Amniotic epithelial cell (primary cell): ENCODE data around the gene NCLN.
"Not testable (repeated sequence)": the region's sequence is repeated elsewhere in the genome, so short reads cannot be mapped to it uniquely, and the experiment has no call there.

Experiments
- DNase-seq: peaks from one replicate; pipeline ENCODE4 v3.0.0-alpha.2; 2010; ENCODE audit warnings: low read depth

Gene NCLN

DNA sequence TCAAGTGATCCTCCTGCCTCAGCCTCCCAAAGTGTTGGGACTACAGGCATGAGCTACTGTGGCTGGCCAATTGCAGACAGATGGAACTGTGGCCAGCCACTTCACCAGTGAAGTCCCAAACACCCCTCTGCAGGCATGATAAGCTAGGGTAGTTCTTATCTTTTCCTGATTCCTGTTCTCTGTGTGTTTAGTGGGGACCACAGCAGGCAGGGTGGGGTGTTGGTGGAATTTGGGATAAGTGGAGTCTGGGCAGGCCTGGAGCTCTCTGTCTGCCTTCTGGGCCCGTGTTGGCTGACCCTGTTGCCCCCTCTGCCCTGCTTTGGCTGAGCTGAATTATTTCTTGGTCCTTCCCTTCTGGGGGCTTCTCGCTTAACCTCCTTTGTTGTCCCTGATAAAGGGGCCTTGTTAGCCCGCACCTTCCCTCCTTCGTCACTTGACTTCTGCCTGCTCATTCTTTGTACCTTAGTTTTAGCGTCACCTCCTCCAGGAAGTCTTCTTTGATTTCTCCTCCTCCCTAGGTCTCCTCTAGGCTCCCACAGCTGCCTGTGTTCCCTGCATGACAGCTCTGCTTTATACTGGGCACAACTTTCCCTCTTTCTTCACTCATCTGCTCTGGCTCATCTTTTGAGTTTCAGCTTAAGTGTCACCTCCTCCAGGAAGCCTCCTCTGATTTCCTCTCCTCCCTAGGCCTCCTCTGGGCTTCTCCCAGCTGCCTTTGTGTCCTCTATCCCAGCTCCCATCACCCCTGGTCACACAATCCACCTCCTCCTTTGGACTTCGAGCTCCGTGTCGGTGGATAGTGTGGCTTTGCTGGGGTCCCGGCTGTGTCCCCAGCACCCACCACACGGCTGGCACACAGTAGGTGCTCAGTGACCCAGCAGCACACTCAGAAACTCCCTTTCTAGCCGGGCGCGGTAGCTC is 1.7 kb upstream of the NCLN start:
- DNase-seq = no peak

DNA sequence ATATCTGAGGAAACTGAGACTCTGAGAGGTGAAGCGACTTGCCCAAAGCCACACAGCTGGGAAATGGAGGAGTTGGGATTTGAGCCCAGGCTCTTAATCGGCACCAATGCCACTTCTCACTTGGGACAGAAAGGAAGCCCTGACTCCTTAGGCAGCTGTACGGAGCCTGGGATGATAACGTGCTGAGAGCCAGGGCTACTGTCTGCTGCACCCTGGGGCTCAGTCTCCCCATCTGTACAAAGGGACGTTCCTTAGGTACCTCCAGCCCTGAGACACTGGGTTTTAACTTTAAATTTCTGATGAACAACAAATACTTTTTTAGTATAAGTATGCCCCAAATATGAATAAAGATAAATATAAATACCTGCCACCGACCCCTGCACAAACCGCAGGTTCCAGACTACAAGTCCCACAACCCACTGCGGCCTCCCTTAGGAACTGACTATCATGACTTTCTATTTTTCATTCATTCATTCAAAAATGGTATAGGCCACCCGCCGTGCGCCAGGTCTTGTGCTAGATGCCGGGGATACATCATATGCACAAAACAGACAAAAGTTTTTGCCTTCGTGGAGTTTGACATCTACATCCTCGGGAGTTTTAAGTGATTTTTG is 776 bp upstream of the NCLN start:
- DNase-seq = peak; percentile 72

DNA sequence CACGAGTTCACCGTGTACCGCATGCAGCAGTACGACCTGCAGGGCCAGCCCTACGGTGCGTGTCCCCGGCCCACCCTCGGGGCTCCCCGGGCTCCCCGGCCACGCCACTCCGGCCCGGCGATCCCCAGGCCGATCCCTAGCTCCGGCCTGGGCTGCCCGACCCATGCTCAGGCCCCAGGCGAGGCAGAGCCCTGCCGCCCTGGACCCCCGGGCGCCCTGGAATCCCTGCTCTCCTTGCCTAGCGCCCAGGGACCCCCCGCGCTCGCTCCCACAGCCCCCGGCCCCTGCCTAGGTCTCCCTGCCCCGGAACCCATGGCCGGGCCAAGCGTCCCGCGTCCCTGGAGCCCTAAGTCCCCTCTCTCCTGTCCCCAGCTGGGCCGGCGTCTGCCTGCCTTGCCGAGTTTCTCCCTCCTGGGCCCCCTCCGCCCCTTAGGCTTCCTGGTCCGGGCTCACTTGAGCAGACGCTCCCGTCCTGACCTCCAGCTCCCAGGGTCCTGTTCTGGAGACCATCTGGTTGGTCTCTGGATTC is 494 bp downstream of the NCLN start:
- DNase-seq = no peak

DNA sequence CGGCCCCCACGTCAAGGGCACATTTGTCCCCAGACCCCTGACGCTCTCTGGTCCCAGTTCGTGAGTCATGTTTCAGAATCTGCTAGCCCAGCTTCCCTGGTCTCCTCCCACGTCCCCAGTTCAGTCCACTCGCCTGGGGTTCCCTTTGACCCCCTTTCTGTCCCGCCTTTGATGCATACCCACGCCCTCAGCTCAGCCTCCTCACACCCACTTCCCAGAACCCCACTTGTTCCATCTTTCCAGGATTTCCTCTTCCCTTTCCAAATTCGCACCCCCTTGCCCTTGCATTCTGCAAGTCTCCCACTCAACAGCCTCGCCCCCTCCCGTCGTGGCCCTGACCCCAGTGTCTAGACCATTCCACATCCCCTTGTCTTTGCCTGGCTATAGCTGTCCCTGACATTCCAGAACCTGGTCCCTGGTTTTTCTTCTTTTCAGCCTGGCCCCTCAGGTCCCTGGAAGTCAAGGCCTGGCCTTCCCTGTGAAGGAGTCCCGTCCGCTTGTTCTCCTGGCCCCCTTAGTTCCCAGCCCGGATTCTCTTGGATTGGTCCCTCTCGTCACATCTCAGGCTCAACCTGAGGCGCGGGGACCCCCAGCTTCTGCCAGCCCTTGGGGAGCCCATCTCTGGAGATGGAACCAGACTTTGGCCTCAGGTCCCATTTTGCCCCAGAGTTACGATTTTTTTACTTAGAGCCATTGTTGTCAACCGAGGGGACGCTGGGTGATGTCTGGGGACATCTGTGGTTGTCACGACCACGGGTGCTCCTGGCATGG is 1.3 kb downstream of the NCLN start:
- no peak for DNase-seq

DNA sequence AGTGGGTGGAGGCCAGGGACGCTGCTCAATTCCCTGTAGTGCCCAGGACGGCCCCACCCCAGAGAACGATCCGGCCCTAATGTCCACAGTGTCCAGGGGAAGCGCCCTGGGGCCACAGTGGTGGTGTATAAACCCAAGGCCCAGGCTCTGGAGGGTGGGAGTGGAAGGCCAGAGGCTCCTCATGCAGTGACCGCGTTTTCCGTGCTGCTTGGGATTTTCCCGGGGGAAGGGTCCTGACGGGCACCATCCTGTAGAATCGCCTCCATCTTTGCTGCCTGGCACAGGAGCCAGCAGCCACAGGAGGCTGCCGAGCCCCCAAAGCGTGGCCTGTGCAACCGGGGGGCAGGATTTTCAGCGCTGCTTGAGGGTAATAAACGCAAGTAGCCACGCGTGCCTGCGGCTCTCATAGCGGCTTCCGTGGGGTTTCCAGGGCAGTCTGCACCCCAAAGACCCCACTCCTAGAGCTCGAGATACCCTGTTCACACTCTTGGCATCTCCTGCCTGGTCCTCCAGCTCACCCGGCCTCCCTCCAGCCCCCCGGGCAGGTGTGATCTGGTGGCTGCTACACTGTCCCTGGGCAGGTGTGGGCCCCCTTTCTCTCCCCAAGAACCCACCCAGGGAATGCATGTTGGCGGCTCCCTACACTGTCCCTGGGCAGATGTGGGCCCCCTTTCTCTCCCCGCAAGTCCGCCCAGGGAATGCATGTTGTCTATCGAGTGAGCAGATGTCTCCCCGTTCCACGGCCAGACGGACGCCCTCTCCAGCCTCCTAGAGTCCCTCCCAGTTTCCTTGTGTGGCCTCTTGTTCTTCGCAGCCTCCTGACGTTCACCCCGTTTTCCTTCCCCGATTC is 2.2 kb downstream of the NCLN start:
- DNase-seq = no peak

DNA sequence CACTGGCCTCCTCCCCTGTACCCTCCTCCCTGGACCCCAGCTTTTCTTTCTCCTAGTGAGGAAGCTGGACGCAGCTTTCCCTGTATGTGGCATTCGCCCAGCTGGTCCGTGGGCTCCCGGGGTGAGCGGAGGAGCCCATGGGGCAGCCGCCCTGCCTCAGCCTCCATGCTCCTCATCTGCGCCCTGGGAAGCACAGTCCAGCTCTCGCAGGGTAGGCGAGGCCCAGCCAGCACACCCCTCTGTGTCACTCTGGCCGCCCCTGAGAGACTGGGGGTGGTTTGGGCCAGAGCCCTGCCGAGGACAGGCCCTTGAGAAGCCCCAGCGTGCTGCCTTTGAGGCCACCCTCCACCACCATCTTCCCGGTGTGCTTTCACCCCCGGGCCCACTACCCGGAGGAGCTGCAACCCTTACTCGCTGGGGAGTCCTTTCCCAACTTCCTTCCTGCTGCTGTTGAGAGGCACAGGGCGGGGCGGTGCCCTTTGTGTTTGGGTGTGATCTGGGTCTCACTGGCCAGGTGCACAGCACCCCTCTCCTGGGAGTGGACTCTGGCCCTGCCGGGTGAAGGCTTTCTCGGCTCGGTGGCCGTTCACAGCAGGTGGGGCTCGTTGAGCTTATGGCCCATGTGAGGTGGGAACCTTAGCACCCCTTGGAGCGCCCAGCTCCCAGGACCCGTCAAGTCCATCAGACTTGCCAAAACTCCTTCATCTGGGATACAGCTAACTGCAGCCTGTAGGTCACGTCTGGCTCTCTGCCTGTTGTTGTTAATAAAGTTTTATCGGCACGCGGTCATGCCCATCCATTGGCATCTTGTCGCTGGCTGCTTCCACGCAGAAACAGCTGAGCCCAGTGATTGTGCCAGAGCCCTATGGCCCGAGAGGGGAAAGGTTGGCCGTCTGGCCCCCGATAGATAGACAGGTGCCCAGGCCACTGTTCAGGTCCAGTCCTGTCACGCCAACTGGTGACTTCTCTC is 3.2 kb downstream of the NCLN start:
- DNase-seq = no peak

DNA sequence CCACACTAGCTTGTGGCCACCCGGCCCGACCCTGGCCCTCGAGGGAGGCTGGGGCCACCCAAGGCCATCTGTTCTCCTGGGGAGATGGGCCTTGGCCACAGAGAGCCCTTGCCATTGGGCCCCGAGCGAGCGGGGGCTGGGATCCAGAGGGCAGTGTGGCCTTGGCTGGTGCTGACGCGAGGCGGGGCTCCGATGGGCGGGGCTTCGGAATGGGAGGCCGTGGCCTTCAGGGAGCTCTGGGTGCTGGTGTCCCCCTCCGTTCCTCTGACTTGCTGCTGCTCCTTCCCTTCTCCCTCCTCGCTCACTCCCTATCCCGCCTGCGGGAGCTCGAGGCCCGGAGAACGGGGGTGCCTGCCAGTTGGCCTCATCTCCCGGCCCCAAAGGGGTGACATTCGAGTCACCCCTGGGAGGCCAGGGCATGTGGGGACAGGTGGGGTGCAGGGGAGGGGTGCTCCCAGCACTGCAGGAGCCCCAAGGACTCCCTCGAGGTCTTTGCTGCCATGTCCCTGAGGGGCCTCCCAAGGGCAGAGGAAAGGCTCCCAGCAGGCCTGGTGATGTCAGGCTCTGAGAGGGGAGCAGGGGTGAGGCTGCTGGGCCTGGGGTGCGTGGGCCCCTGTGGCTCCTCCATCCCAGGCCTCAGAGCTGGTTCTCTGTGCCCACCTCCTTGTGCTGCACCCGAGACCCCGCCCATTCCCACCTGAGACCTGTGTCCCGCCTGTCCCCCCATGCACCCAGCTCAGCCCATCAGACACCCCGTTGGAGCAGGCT is 4.2 kb downstream of the NCLN start:
- DNase-seq = no peak

DNA sequence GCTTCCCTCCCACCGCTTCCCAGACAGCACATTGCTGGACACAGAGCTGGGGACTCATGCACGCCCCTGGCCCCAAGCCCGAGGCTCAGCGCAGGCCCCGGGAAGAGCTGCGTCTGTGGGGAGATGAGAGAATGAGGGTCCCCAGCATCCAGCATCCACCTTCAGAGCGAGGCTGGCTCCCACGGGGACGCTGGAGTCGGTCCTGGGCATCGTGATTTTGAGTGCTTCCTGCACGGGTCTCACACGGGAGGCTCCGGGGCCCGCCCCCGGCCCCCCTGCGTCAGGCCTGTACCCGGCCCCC is 4.7 kb downstream of the NCLN start:
- no peak for DNase-seq

DNA sequence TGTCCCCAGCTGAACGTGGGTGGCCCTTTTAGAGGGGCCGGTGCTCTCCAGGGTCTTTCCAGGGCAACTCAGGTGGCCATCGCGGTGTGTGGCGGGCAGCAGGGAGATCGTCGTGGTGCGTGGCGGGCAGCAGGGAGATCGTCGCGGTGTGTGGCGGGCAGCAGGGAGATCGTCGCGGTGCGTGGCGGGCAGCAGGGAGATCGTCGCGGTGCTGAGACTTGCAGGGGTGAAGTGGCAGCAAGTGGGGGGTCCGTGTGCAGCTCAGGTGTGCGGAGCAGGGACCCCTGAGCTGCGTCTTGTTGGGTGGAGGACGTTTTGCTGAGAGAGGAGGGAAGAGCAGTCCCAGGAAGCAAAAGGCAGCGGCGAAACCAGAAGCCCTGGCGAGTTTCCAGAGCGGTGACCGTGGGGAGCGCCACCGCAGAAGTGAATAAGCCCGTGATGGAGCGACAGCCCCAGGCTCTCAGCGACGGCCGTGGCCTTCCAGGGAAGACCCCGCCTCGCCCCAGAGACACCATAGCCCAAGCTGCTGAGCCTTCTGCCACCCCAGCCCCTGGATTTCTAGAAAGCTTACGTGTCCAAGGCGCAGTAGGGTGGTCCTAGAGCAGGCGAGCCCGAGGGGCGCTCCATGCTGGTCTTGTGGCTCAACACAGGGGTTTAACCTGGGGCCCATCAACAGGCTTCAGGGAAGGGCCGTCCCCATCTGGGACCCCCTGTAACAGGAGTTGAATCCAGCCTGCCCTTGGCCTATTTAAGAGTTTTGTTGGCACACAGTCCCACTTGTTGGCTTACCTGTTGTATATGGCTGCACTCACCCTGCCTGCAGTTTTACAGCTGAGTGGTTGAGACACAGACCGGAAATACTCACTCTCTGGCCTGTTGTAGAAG is 5.4 kb downstream of the NCLN start:
- DNase-seq = no peak

DNA sequence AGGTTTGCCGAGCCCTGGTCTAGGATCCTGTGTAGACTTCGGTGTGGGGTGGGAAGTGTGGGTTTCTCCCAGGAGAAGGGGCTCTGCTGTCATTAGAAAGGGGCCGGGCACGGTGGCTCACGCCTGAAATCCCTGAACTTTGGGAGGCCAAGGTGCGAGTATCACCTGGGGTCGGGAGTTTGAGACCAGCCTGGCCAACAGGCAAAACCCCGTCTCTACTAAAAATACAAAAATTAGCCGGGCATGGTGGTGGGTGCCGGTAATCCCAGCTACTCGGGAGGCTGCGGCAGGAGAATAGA is 6.0 kb downstream of the NCLN start:
- not testable (repeated sequence) for DNase-seq

DNA sequence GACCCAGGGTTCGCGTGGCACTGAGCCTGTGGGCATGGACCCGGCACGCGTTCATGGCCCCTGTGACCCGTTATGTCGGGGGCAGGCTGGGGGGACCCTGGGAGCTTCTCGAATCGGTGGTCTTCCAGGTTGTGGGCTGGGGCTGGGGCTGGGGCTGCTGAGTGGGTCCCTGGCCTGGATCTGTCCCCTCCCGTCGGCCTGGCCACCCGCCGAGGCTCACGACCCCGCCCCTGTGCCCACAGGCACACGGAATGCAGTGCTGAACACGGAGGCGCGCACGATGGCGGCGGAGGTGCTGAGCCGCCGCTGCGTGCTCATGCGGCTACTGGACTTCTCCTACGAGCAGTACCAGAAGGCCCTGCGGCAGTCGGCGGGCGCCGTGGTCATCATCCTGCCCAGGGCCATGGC is 6.5 kb downstream of the NCLN start:
- no peak for DNase-seq

DNA sequence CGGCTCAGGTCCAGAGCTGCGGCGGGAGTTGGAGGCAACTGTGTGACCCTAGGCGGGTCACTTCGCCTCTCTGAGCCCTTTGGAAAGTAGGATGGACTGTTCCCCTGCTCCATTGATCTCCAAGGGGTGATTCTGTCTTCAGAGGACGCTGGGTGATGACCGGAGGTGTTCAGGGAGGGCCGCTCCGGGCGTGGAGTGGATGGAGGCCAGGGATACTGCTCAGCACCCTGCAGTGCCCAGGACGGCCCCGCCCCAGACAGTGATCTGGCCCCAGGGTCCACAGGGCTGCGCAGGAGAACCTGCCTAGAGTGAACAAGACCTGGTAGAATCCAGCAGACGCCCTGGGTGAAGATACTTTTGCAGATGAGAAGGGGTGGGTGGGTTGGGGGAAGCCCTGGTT is 7.0 kb downstream of the NCLN start:
- DNase-seq = no peak

DNA sequence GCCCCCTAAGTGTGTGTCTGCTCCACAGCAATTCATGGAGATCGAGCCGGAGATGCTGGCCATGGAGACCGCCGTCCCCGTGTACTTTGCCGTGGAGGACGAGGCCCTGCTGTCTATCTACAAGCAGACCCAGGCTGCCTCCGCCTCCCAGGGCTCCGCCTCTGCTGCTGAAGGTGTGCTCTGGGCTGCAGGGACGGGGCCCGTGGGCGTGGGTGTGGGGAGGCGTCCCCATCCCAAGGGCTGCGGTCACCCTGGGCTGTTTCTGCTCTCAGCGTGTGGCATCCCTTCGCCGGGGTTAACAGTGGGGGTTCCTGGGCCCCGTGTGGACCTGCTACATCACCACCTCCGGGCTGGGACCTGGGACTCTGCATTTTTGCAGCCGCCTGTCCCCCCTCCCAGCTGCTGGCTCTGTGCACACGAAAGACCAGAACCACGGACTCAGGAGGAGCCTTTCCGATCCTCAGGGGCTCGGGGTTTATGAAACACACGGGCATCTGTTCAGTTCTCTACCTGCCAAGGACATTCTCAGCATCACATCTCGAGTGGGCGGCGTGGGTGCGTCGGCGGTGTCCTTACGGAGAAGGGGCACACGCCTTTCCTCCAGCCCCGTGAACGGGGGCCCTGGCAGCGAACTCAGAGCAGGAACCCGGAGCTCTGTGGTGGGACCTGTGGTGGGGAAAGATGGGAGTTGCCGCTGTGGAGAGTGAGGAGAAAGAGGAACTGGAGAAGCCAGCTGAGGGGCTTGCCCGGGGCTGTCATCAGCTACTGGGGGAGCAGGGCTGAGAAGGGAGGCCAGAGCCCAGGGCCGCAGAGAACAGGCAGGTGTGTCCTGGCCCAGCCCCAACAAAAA is 7.8 kb downstream of the NCLN start:
- DNase-seq = no peak

DNA sequence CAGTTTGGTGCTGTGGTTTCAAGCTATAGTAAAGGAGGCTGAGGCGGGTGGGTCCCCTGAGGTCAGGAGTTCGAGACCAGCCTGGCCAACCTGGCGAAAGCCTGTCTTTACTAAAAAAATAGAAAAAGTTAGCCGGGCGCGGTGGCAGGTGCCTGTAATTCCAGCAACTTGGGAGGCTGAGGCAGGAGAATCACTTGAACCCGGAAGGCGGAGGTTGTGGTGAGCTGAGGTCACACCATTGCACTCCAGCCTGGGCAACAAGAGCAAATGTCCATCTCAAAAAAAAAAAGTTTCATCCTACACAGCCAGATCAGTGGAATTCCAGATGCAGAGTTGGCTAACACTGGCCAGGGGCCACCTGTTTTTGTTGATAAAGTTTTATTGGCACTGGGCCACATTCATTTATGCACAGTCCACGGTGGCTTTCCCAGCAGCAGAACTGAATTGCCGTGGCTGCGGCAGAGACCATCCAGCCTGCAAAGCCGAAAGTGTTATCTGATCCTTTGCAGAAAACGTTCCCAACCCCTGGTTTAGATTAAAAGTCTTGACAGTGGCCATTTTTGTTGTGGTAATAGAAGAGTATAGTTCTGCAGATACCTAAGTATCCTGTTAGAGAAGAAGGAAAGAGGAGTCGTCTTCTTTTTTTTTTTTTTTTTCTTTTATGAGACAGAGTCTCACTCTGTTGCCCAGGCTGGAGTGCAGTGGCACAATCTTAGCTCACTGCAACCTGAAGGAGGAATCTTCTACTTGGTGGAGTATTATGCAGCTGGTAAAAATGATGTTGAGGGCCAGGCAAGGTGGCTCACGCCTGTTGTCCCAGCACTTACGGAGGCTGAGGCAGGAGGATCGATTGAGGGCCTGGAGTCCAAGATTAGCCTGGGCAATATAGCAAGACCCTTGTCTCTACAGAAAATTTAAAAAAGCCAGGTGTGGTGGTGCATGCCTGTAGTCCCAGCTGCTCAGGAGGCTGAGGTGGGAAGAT is 8.7 kb downstream of the NCLN start:
- peak; percentile 15 for DNase-seq

DNA sequence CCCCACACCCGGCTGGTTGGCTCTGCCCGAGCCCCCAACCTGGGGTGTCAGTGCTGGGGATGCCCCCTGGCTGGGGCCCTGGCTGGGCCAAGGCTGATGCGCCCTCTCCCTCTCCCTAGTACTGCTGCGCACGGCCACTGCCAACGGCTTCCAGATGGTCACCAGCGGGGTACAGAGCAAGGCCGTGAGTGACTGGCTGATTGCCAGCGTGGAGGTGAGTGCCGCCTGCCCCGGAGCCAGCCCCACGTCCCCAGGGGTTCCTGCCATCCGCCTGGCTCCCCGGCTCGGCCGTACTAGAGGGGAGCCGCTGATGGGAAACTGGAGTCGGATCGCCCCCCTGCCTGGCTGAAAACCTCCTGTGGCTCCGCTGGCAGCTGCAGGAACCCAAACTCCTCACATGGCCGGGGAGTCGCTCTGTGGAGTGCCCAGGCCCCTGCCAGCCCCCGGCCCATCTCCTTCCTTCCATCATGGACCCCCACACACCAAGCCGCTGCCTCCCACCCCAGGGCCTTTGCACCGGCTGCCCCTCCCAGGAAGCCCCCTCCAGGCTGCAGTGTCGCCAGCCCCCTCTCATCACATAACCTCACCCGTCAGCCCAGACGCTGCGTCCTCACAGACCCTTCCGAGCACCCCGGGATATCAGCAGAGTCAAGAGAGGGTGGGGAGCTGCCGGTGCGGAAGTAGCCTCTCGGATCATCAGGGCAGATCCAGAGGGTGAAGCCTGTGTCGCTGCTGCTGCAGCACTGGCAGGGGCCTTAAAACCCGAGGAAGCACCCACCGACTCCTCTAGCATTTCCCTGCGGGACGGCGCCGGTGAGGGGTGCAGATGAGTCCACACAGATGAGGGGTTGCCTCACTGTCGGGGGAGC is 10.6 kb downstream of the NCLN start:
- no peak for DNase-seq

DNA sequence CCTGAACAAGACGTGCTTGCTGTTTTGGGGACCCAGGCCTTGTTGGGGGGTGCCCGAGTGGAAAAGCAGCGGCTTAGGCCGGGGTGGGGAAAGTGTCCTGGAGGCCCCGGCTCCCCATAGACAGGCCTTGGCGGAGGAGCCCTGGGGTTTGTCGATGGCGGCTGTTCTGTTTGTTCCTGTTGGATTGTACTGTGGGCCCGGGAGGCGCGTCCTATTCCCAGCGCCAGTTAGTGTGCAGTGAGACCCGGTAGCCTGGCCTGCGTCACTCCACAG is 11.1 kb downstream of the NCLN start:
- DNase-seq = no peak
